Peyer's patch (tissue), 4 donors: Measurements from ENCODE around the gene FKBP10. TPM values are rescaled to one million over a fixed set of nuclear protein-coding genes. Genes with fewer than 3 reads are reported as not detected.
"Not testable (repeated sequence)": the region's sequence is repeated elsewhere in the genome, so short reads cannot be mapped to it uniquely, and the experiment has no call there.

ENCODE experiments used
- DNase-seq, 3 donors: peaks; one replicate each; pipeline ENCODE4 v3.0.0-alpha.2; 2017 to 2019
- H3K27ac ChIP-seq, 4 donors: fragments of 200-600 bp; sonication (generic); one replicate each; pipeline ENCODE4 v1.5.1; 2016 to 2019
- H3K27me3 ChIP-seq, 2 donors: fragments of 200-600 bp; sonication (generic); one replicate each; pipeline ENCODE4 v1.5.1; 2019
- H3K36me3 ChIP-seq, 3 donors: fragments of 200-600 bp; sonication (generic); one replicate each; pipeline ENCODE4 v1.5.1; 2016 to 2019
- H3K4me1 ChIP-seq, 4 donors: fragments of 200-600 bp; sonication (generic); one replicate each; pipeline ENCODE4 v1.5.1; 2016 to 2019
- H3K4me3 ChIP-seq, 4 donors: fragments of 200-600 bp; sonication (generic); 1 replicate in 3 of 4; 2 replicates in 1 of 4; pipeline ENCODE4 v1.5.1; 2016 to 2019; ENCODE audit warnings: mild to moderate bottlenecking in 1 of 4
- H3K9me3 ChIP-seq, 4 donors: fragments of 200-600 bp; sonication (generic); one replicate each; pipeline ENCODE4 v1.5.1; 2016 to 2019; ENCODE audit warnings: mild to moderate bottlenecking in 1 of 4
- POLR2A ChIP-seq, 2 donors: fragments of 450-650 bp; IDR thresholded peaks; one replicate each; pipeline ENCODE4 v1.5.1; 2017; ENCODE audit warnings: antibody characterized with exemption in 2 of 2, mild to moderate bottlenecking in 2 of 2, moderate library complexity in 2 of 2
- total RNA-seq, 4 donors: library from RNA; depleted of rRNA; stranded (reverse); fragments of >200 nt; gene quantifications; one replicate each; pipeline ENCODE4 v1.1.0, GENCODE V29; 2016
- TF ChIP-seq, protein P1 (sequence below), 6 experiments: fragments of 450-650 bp in 4 of 6; fragments of 200-600 bp in 2 of 6; sonication (generic) in 1 of 6; IDR thresholded peaks; one replicate each; pipeline ENCODE4 v1.5.1; 2017 to 2019; ENCODE audit warnings: antibody characterized with exemption in 6 of 6, mild to moderate bottlenecking in 3 of 6, moderate library complexity in 1 of 6

FKBP10 gene
- total RNA-seq, 4 donors from 2014 or later, result 7.2 to 130 (median 11.2) TPM

DNA sequence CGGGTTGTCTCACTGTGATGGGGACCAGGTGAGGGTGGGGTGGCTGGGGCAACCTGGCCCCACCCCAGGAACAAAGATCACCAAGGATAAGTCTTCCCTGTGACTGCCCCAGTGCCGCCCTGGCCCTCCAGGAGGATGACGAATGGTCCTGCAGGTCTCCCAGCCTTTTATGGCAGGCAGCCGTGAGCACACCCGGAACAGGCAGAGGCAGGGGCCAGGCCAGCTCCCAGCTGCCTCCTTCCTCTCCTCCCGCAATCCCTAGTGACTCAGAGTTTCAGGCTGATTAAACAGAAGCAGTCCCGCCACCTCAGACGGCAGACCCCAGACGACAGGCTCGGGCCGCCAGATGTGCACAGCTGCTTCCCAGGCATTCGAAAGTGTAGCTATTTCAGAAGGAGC is 39.6 kb upstream of the FKBP10 start:
- Histone ChIP-seq H3K36me3 (peaks cover 0 to 47% (median 3%) of the 10 kb centered on the region in 3 donors), H3K9me3 (no peaks in the 10 kb centered on the region), H3K27me3 (no peaks in the 10 kb centered on the region), H3K4me3 (peak overlapping the region in 2 of 4 donors; percentile 23 to 38), H3K4me1 (peaks cover 0 to 69% (median 30%) of the 10 kb centered on the region in 4 donors), H3K27ac (peak overlapping the region; percentile 42 to 100 (median 90))
- peak in 2 of 3 donors; percentile 94 for DNase-seq
- peak; percentile 46 to 90 for TF ChIP-seq POLR2A (IDR thresholded peaks at IDR 0.05)
- TF ChIP-seq, protein P1, sequence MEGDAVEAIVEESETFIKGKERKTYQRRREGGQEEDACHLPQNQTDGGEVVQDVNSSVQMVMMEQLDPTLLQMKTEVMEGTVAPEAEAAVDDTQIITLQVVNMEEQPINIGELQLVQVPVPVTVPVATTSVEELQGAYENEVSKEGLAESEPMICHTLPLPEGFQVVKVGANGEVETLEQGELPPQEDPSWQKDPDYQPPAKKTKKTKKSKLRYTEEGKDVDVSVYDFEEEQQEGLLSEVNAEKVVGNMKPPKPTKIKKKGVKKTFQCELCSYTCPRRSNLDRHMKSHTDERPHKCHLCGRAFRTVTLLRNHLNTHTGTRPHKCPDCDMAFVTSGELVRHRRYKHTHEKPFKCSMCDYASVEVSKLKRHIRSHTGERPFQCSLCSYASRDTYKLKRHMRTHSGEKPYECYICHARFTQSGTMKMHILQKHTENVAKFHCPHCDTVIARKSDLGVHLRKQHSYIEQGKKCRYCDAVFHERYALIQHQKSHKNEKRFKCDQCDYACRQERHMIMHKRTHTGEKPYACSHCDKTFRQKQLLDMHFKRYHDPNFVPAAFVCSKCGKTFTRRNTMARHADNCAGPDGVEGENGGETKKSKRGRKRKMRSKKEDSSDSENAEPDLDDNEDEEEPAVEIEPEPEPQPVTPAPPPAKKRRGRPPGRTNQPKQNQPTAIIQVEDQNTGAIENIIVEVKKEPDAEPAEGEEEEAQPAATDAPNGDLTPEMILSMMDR (IDR thresholded peaks at IDR 0.05), result peak in 2 of 6 experiments; percentile 9 to 31

DNA sequence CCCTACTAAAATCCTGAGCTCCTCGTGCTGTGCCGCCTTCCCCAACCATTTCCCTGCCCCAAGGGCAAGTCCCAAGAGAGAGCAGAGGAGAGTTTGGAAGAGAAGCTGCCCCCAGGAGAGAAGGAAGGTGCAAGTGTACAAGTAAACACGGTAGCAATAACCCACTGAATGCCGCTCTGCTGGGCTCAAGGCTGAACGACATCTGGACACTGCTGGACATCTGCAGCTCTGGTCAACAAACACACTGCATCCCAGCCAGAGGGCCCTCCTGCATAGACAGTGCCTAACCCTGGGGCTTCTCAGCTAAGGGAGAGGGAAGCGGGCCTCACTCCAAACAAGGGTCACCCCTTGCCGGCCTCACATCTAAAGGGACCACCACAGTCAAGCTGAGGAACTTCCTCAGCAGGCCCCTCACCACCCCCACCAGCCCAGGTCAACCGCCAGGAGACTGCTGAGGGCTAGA is 39.0 kb upstream of the FKBP10 start:
- TF ChIP-seq POLR2A (IDR thresholded peaks at IDR 0.05), result no peak
- TF ChIP-seq, protein P1 (IDR thresholded peaks at IDR 0.05), result no peak
- Histone ChIP-seq H3K27ac (peak overlapping the region; percentile 42 to 100 (median 90)), H3K36me3 (peaks cover 0 to 41% (median 3%) of the 10 kb centered on the region in 3 donors), H3K9me3 (no peaks in the 10 kb centered on the region), H3K4me1 (peaks cover 0 to 72% (median 30%) of the 10 kb centered on the region in 4 donors), H3K27me3 (no peaks in the 10 kb centered on the region), H3K4me3 (peak overlapping the region in 2 of 4 donors; percentile 23 to 36)
- DNase-seq, result no peak

DNA sequence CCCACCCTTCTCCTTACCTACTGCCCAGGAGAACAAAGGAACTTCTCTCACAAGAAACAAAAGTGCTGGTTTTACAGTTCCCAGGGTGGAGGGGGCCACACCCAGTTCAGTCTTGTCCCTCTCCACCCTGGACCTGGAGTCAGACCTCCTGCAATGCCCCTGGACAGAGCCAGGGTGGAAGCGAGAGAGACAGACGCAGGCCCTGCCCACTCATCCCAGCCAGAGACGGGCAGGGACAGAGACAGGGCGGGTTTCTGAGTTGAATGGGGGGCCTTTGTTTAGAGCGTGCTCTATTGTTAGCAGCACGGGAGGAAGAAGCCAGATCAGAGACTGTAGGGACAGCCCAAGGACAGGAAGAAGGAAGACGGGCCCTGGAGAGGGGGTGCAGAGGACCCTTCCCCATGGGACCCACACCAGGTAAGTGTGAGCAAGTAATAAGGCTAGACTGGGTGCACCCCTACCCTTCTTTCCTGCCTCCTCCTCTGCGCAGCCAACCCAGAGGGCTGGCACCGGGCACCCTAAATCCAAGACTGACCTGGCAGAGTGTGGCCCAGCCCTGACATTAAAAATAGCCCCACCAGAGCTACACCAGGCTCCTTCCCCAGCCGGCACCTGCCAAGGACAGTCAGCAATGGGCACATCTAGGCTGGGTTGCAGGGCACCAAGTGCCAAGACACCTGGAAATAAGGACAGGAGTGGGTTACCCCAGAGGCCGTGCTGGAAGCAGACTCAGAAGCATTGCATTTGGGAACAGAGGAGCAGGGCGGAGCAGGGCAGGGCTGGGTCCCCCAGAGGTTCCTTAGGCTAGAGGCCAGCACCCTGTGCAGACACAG is 37.2 kb upstream of the FKBP10 start:
- no peaks in the 10 kb centered on the region for H3K9me3 ChIP-seq
- peaks cover 0 to 23% (median 2%) of the 10 kb centered on the region in 3 donors for H3K36me3 ChIP-seq
- no peak overlapping the region for H3K4me3 ChIP-seq
- TF ChIP-seq, protein P1 (IDR thresholded peaks at IDR 0.05), result peak in 2 of 6 experiments; percentile 19 to 26
- TF ChIP-seq POLR2A (IDR thresholded peaks at IDR 0.05), result peak; percentile 15 to 56
- H3K27me3 ChIP-seq, result no peaks in the 10 kb centered on the region
- peak in 2 of 3 donors; percentile 59 to 69 for DNase-seq
- H3K4me1 ChIP-seq, result peaks cover 0 to 86% (median 30%) of the 10 kb centered on the region in 4 donors
- H3K27ac ChIP-seq, result peak overlapping the region; percentile 46 to 100 (median 90)

DNA sequence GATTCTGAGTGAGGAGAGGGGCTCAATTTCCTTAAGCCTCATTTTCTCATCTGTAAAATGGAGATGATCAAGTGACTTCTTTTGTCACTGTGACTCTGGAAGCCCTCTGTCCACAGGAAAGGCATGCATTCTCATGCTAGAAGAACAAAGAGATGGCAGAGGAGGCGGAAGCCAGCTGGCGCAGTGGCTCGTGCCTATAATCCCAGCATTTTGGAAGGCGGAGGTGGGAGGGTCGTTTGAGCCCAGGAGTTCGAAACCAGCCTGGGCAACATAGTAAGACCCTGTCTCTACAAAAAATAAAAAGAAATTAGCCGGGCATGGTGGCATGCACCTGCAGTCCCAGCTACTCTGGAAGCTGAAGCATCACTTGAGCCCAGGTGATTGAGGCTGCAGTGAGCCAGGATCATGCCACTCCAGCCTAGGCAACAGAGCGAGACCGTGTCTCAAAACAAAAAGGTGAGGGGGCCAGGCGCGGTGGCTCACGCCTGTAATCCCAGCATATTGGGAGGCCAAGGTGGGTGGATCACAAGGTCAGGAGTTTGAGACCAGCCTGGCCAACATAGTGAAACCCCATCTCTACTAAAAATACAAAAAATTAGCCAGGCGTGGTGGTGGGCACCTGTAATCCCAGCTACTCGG is 36.4 kb upstream of the FKBP10 start:
- H3K4me3 ChIP-seq, DNase-seq, H3K9me3 ChIP-seq, H3K27me3 ChIP-seq: not testable (repeated sequence)
- H3K4me1 ChIP-seq, result peaks cover 0 to 90% (median 30%) of the 10 kb centered on the region in 4 donors
- peaks cover 0 to 15% (median 0%) of the 10 kb centered on the region in 3 donors for H3K36me3 ChIP-seq
- H3K27ac ChIP-seq, result peak overlapping the region; percentile 64 to 100 (median 90)

DNA sequence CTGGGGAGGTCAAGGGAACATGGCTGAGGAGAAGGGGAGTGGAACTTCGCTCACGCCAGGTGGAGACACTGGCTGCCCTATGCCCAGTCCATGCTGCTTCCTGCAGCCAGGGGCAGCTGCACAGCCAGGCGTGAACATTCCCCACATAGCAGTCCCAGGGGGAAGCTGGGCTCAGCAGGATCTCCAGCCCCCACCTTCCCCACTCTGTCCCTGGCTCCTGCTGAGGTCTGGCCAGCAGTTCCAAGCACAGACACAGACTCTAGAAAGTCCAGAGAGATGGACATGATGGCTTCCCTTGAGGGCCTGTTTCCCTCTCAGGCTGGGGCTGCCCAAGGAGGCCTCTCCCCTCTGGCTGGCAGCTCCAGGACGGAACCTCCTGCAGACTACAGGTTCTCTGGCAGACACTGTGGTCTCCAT is 35.6 kb upstream of the FKBP10 start:
- Histone ChIP-seq H3K27me3 (no peaks in the 10 kb centered on the region), H3K27ac (peak overlapping the region; percentile 64 to 97 (median 76)), H3K9me3 (no peaks in the 10 kb centered on the region), H3K4me1 (peaks cover 0 to 90% (median 30%) of the 10 kb centered on the region in 4 donors), H3K36me3 (peaks cover 0 to 7% (median 0%) of the 10 kb centered on the region in 3 donors), H3K4me3 (peak overlapping the region in 1 of 4 donors; percentile 28)
- TF ChIP-seq POLR2A (IDR thresholded peaks at IDR 0.05), result no peak
- TF ChIP-seq, protein P1 (IDR thresholded peaks at IDR 0.05), result peak in 3 of 6 experiments; percentile 48 to 62 (median 58)
- peak in 1 of 3 donors; percentile 68 for DNase-seq
